NCI-H128 (cell line): Measurements from ENCODE around the gene DMXL1.

Experiments used
- DNase-seq: peaks from one replicate; lab custom pipeline; 2025; ENCODE audit not compliant: unreplicated experiment; lab: John Stamatoyannopoulos, UW

Gene DMXL1

GRCh38 chr5:119268387-119269060 is 197.6 kb downstream of the DMXL1 start:
- peak; percentile 45 for DNase-seq

- DNase-seq: no peak
Observed at GRCh38 chr5:119269061-119269944, 198.4 kb downstream of the DMXL1 start.

GRCh38 chr5:119270121-119270565 is 199.3 kb downstream of the DMXL1 start:
- no peak for DNase-seq

- DNase-seq: no peak
Observed at GRCh38 chr5:119270960-119271757, 200.3 kb downstream of the DMXL1 start.

- no peak for DNase-seq
Observed at GRCh38 chr5:119271758-119272730, 201.2 kb downstream of the DMXL1 start.

GRCh38 chr5:119273391-119273839 is 202.5 kb downstream of the DMXL1 start:
- no peak for DNase-seq

GRCh38 chr5:119274030-119274766 is 203.3 kb downstream of the DMXL1 start:
- DNase-seq: no peak

- DNase-seq: no peak
Observed at GRCh38 chr5:119274767-119275130, 203.9 kb downstream of the DMXL1 start.

GRCh38 chr5:119275146-119275545 is 204.3 kb downstream of the DMXL1 start:
- no peak for DNase-seq

- no peak for DNase-seq
Observed at GRCh38 chr5:119275601-119276173, 204.8 kb downstream of the DMXL1 start.

- no peak for DNase-seq
Observed at GRCh38 chr5:119276978-119277377, 206.1 kb downstream of the DMXL1 start.

- no peak for DNase-seq
Observed at GRCh38 chr5:119279093-119279492, 208.2 kb downstream of the DMXL1 start.

GRCh38 chr5:119280380-119280779 is 209.5 kb downstream of the DMXL1 start:
- no peak for DNase-seq

GRCh38 chr5:119282628-119283027 is 211.7 kb downstream of the DMXL1 start:
- no peak for DNase-seq

- DNase-seq: no peak
Observed at GRCh38 chr5:119284031-119284430, 213.1 kb downstream of the DMXL1 start.

- DNase-seq: no peak
Observed at GRCh38 chr5:119285070-119285916, 214.4 kb downstream of the DMXL1 start.

- DNase-seq: no peak
Observed at GRCh38 chr5:119286511-119287488, 215.9 kb downstream of the DMXL1 start.
